A549 (cell line): Measurements from ENCODE around the gene APOBEC3B.

Source experiments
- BHLHE40 ChIP-seq: IDR thresholded peaks from 2 replicates; pipeline ENCODE4 v1.6.1; 2012; ENCODE audit warnings: low read depth, low read length, inconsistent platforms
- CHD4 ChIP-seq: fragments of 200-600 bp; sonication (generic); IDR thresholded peaks from 2 replicates; pipeline ENCODE4 v1.6.1; 2016; ENCODE audit warnings: antibody characterized with exemption, mild to moderate bottlenecking, borderline replicate concordance
- EP300 ChIP-seq, 2 experiments: fragments of >200 bp; sonication (Bioruptor Twin); formaldehyde crosslinking; IDR thresholded peaks; 2 replicates in 1 of 2; 3 replicates in 1 of 2; pipeline ENCODE4 v1.6.1; 2016 to 2017
- ESRRA ChIP-seq: fragments of 150-350 bp; IDR thresholded peaks from 2 replicates; pipeline ENCODE4 v1.6.1; 2014; ENCODE audit warnings: mild to moderate bottlenecking, low read length, borderline replicate concordance
- JUN ChIP-seq, 2 experiments: fragments of >200 bp; sonication (Bioruptor Twin); formaldehyde crosslinking; IDR thresholded peaks; 2 replicates in 1 of 2; 3 replicates in 1 of 2; pipeline ENCODE4 v1.6.1; 2016 to 2017
- JUNB ChIP-seq: fragments of >200 bp; sonication (Bioruptor Twin); formaldehyde crosslinking; IDR thresholded peaks from 2 replicates; pipeline ENCODE4 v1.6.1; 2016
- MYC ChIP-seq: IDR thresholded peaks from 2 replicates; pipeline ENCODE4 v1.6.1; 2012; ENCODE audit warnings: mild to moderate bottlenecking, inconsistent platforms, low read length, improper control_type of control experiment, borderline replicate concordance
- POLR2A ChIP-seq: IDR thresholded peaks from 2 replicates; pipeline ENCODE4 v1.6.1; 2012; ENCODE audit warnings: mild to moderate bottlenecking, low read length
- RFX5 ChIP-seq: fragments of 450-650 bp; IDR thresholded peaks from 2 replicates; pipeline ENCODE4 v1.7.1; 2014; ENCODE audit warnings: antibody characterized with exemption, mild to moderate bottlenecking, moderate library complexity
- TF ChIP-seq, protein P1 (sequence below): fragments of >200 bp; sonication (Bioruptor Twin); formaldehyde crosslinking; IDR thresholded peaks from 3 replicates; pipeline ENCODE4 v1.5.1; 2016
- TF ChIP-seq, protein P2 (sequence below): fragments of 450-650 bp; IDR thresholded peaks from 2 replicates; pipeline ENCODE4 v1.6.1; 2014; ENCODE audit warnings: antibody characterized with exemption
- TF ChIP-seq, protein P3 (sequence below): IDR thresholded peaks from 2 replicates; pipeline ENCODE4 v1.6.1; 2012
- TF ChIP-seq, protein P4 (sequence below): fragments of 150-350 bp; IDR thresholded peaks from 2 replicates; pipeline ENCODE4 v1.6.1; 2014; ENCODE audit warnings: low read depth, mild to moderate bottlenecking, low read length
- TF ChIP-seq, protein P5 (sequence below): fragments of 200-600 bp; sonication (generic); IDR thresholded peaks from 2 replicates; pipeline ENCODE4 v1.6.1; 2016; ENCODE audit warnings: antibody characterized with exemption, mild to moderate bottlenecking, moderate library complexity

DNA sequence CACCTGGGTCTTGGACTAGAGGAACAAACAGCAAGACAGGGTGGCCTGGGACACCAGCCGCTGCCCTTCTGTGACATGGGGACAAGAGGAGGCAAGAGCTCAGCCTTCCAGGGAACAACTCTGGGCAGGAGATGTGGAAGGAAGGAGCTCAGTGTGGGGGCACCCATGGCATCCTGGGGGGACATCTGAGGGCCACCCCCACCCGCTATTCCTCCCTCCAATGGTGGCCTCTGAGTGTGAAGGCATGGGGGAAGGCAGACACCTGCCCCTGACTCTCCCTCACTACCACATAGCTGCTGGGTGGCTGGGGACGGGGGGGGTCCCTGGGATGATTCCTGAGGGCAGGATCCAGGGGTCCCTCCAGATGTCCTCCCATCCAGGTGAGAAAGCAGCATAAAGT is 4.5 kb downstream of the APOBEC3B start:
- TF ChIP-seq EP300 (IDR thresholded peaks at IDR 0.05), result no peak
- no peak for TF ChIP-seq ESRRA
- no peak for TF ChIP-seq MYC
- TF ChIP-seq, protein P1, sequence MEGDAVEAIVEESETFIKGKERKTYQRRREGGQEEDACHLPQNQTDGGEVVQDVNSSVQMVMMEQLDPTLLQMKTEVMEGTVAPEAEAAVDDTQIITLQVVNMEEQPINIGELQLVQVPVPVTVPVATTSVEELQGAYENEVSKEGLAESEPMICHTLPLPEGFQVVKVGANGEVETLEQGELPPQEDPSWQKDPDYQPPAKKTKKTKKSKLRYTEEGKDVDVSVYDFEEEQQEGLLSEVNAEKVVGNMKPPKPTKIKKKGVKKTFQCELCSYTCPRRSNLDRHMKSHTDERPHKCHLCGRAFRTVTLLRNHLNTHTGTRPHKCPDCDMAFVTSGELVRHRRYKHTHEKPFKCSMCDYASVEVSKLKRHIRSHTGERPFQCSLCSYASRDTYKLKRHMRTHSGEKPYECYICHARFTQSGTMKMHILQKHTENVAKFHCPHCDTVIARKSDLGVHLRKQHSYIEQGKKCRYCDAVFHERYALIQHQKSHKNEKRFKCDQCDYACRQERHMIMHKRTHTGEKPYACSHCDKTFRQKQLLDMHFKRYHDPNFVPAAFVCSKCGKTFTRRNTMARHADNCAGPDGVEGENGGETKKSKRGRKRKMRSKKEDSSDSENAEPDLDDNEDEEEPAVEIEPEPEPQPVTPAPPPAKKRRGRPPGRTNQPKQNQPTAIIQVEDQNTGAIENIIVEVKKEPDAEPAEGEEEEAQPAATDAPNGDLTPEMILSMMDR, result no peak
- no peak for TF ChIP-seq RFX5
- TF ChIP-seq, protein P2, sequence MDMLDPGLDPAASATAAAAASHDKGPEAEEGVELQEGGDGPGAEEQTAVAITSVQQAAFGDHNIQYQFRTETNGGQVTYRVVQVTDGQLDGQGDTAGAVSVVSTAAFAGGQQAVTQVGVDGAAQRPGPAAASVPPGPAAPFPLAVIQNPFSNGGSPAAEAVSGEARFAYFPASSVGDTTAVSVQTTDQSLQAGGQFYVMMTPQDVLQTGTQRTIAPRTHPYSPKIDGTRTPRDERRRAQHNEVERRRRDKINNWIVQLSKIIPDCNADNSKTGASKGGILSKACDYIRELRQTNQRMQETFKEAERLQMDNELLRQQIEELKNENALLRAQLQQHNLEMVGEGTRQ, result no peak
- TF ChIP-seq JUN (IDR thresholded peaks at IDR 0.05), result no peak
- TF ChIP-seq, protein P3, sequence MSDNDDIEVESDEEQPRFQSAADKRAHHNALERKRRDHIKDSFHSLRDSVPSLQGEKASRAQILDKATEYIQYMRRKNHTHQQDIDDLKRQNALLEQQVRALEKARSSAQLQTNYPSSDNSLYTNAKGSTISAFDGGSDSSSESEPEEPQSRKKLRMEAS, result no peak
- TF ChIP-seq JUNB, result no peak
- TF ChIP-seq BHLHE40, result no peak
- TF ChIP-seq, protein P4, sequence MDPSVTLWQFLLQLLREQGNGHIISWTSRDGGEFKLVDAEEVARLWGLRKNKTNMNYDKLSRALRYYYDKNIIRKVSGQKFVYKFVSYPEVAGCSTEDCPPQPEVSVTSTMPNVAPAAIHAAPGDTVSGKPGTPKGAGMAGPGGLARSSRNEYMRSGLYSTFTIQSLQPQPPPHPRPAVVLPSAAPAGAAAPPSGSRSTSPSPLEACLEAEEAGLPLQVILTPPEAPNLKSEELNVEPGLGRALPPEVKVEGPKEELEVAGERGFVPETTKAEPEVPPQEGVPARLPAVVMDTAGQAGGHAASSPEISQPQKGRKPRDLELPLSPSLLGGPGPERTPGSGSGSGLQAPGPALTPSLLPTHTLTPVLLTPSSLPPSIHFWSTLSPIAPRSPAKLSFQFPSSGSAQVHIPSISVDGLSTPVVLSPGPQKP, result no peak
- TF ChIP-seq CHD4, result no peak
- TF ChIP-seq, protein P5, sequence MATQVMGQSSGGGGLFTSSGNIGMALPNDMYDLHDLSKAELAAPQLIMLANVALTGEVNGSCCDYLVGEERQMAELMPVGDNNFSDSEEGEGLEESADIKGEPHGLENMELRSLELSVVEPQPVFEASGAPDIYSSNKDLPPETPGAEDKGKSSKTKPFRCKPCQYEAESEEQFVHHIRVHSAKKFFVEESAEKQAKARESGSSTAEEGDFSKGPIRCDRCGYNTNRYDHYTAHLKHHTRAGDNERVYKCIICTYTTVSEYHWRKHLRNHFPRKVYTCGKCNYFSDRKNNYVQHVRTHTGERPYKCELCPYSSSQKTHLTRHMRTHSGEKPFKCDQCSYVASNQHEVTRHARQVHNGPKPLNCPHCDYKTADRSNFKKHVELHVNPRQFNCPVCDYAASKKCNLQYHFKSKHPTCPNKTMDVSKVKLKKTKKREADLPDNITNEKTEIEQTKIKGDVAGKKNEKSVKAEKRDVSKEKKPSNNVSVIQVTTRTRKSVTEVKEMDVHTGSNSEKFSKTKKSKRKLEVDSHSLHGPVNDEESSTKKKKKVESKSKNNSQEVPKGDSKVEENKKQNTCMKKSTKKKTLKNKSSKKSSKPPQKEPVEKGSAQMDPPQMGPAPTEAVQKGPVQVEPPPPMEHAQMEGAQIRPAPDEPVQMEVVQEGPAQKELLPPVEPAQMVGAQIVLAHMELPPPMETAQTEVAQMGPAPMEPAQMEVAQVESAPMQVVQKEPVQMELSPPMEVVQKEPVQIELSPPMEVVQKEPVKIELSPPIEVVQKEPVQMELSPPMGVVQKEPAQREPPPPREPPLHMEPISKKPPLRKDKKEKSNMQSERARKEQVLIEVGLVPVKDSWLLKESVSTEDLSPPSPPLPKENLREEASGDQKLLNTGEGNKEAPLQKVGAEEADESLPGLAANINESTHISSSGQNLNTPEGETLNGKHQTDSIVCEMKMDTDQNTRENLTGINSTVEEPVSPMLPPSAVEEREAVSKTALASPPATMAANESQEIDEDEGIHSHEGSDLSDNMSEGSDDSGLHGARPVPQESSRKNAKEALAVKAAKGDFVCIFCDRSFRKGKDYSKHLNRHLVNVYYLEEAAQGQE, result no peak
- no peak for TF ChIP-seq POLR2A
